K562 (cell line): Measurements from ENCODE around the gene SLC35B1. TPM values are rescaled to one million over a fixed set of nuclear protein-coding genes. Genes with fewer than 3 reads are reported as not detected.
A peak's percentile ranks its signal among the peaks of the same experiment; 100 is the strongest.

ENCODE experiments used
- CUX1 ChIP-seq: fragments of 200-800 bp; sonication (Bioruptor generic); IDR thresholded peaks from 2 replicates; pipeline ENCODE4 v1.6.1; 2016; ENCODE audit warnings: missing genetic modification characterization, missing compliant biosample characterization
- EP400 ChIP-seq: fragments of 450-650 bp; IDR thresholded peaks from 2 replicates; pipeline ENCODE4 v1.6.1; 2017; ENCODE audit warnings: antibody characterized with exemption, mild to moderate bottlenecking, moderate library complexity
- KHSRP ChIP-seq: fragments of 450-650 bp; IDR thresholded peaks from 2 replicates; pipeline ENCODE4 v1.6.1; 2017
- MNT ChIP-seq, 2 experiments: fragments of 450-650 bp; conservative IDR thresholded peaks; 2 replicates each; pipeline ENCODE4 v1.6.1; 2017; ENCODE audit warnings: mild to moderate bottlenecking in 2 of 2, moderate library complexity in 2 of 2
- PHF20 ChIP-seq: fragments of 450-650 bp; IDR thresholded peaks from 2 replicates; pipeline ENCODE4 v1.6.1; 2018; ENCODE audit not compliant: partially characterized antibody
- PHF8 ChIP-seq: fragments of 200-600 bp; sonication (generic); IDR thresholded peaks from 2 replicates; pipeline ENCODE4 v1.6.1; 2012; ENCODE audit warnings: mixed run types, mild to moderate bottlenecking, inconsistent platforms, low read length, moderate library complexity, borderline replicate concordance
- RBM25 ChIP-seq: fragments of 200-400 bp; formaldehyde crosslinking; IDR thresholded peaks from 2 replicates; pipeline ENCODE4 v1.6.1; 2018; ENCODE audit warnings: low read length, low read depth, moderate library complexity; ENCODE audit not compliant: severe bottlenecking
- SMAD1 ChIP-seq: fragments of 150-350 bp; IDR thresholded peaks from 2 replicates; pipeline ENCODE4 v1.6.1; 2014; ENCODE audit warnings: low read length, low read depth; ENCODE audit not compliant: partially characterized antibody
- SNAPC5 ChIP-seq: fragments of 250-450 bp; sonication (Bioruptor Pico); IDR thresholded peaks from 2 replicates; pipeline ENCODE4 v1.8.0; 2021; ENCODE audit warnings: moderate library complexity, mild to moderate bottlenecking, inconsistent platforms
- USF2 ChIP-seq: sonication (generic); formaldehyde crosslinking; IDR thresholded peaks from 2 replicates; pipeline ENCODE4 v1.5.0; 2020; ENCODE audit warnings: missing genetic modification reagents
- ZBTB33 ChIP-seq: sonication (generic); formaldehyde crosslinking; IDR thresholded peaks from 2 replicates; pipeline ENCODE4 v1.8.1; 2023; ENCODE audit warnings: mild to moderate bottlenecking, missing genetic modification reagents
- ZNF197 ChIP-seq: fragments of 200-800 bp; sonication (Bioruptor generic); IDR thresholded peaks from 2 replicates; pipeline ENCODE4 v1.6.1; 2016; ENCODE audit warnings: low read depth, missing genetic modification characterization, missing compliant biosample characterization
- ZNF311 ChIP-seq: fragments of 250-450 bp; sonication (Bioruptor Pico); IDR thresholded peaks from 2 replicates; pipeline ENCODE4 v1.4.0; 2020; ENCODE audit warnings: mild to moderate bottlenecking, moderate library complexity
- ZNF511 ChIP-seq: sonication (generic); formaldehyde crosslinking; IDR thresholded peaks from 2 replicates; pipeline ENCODE4 v1.8.0; 2022; ENCODE audit warnings: mild to moderate bottlenecking, missing genetic modification reagents
- ZNF644 ChIP-seq: fragments of 200-800 bp; sonication (Bioruptor generic); IDR thresholded peaks from 2 replicates; pipeline ENCODE4 v1.6.1; 2016; ENCODE audit warnings: low read depth, missing genetic modification characterization, missing compliant biosample characterization
- ZNF696 ChIP-seq: fragments of 250-450 bp; sonication (Bioruptor Pico); conservative IDR thresholded peaks from 2 replicates; pipeline ENCODE4 v1.4.0; 2020; ENCODE audit warnings: mild to moderate bottlenecking, moderate library complexity
- polyA plus RNA-seq, 8 experiments: library from polyadenylated mRNA; depleted of rRNA in 4 of 8; stranded (reverse) in 5 of 8; unstranded in 3 of 8; fragments of >200 nt; fragmentation: Nextera tagmentation in 2 of 8; fragmentation: Illumina TruSeq in 1 of 8; extraction: Ambion mirVana in 2 of 8; extraction: Trizol in 1 of 8; gene quantifications; 2 replicates each; pipeline versions ENCODE4 v1.2.1 to v1.2.3, GENCODE V29; 2011 to 2014; ENCODE audit warnings: inconsistent platforms in 1 of 8, missing spikeins in 1 of 8
- total RNA-seq, 7 experiments: library from RNA; depleted of rRNA in 6 of 7; stranded (reverse); fragments of >200 nt in 6 of 7; fragmentation: Illumina TruSeq in 2 of 7; extraction: Trizol in 2 of 7; gene quantifications; 2 replicates each; pipeline versions ENCODE4 v1.2.1 to v1.2.3, GENCODE V29; 2011 to 2021; ENCODE audit warnings: low replicate concordance in 1 of 7

Gene SLC35B1
- total and polyA plus RNA-seq, 9 of the 15 experiments (the other 6 are each of a cell fraction or from before 2014, with no cell fraction given), result 51.4 to 87.9 (median 66.3) TPM

- peak; percentile 90 to 92 for TF ChIP-seq MNT (conservative IDR thresholded peaks at IDR 0.05)
- TF ChIP-seq SNAPC5, result no peak
- no peak for TF ChIP-seq ZNF311 (CRISPR knock-in tag)
- TF ChIP-seq SMAD1, result no peak
- peak; percentile 60 for TF ChIP-seq USF2
- no peak for TF ChIP-seq ZNF696 (CRISPR knock-in tag)
- TF ChIP-seq PHF20, result no peak
- TF ChIP-seq ZNF644 (tag), result no peak
- no peak for TF ChIP-seq ZNF197
- no peak for TF ChIP-seq ZNF511 (CRISPR knock-in tag)
- no peak for TF ChIP-seq KHSRP
- peak; percentile 34; the same call in 1 of the 2 replicates for TF ChIP-seq EP400
- no peak for TF ChIP-seq RBM25
- TF ChIP-seq PHF8, result no peak
- TF ChIP-seq ZBTB33 (CRISPR knock-in tag), result peak; percentile 18; the same call in 1 of the 2 replicates
- no peak for TF ChIP-seq CUX1 (CRISPR knock-in tag)
Observed at GRCh38 chr17:49753959-49754391, 46.2 kb upstream of the SLC35B1 start (continued).
